ENCODE data around the gene AJAP1.

The AJAP1 gene

DNA sequence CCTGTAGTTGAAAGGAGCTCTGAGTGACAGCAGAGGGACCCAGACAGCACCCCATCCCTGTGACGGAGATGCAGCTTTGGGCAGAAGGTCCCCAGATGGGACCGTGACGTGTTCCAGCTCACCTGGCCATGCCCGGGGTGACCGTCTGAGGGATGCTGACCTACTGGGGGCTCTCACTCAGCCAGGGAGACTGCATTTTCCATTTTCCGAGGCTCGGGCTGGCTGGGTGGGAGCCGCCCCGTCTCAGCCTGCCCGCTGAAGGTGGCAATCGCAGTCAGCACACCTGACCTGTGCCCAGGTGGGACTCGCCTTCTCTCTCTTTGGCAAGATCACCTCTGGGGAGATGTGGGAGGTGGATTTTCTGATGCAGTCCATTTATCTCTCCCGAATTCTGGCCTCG lies 127.2 kb downstream of the AJAP1 start:
- no peak for DNase-seq

DNA sequence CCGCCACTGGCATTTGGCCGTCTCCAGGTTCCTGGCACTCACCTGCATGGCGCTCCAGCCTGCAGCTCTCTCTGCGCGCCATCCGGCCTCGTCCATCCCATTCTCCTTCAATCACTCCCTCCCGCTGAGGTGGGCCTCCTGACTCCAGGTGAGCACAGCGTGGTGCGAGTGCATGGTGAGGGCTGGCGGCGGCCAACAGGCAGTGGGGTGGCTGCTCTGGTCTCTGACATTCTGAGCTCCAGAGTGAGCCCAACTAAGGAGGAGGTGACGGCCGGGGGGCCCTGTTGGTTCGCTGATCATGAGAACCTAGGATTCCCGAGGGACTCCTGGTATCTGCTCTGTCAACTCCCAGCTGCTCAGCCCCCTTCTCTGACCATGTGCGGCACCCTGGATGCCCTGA lies 130.4 kb downstream of the AJAP1 start:
- no peak for DNase-seq

DNA sequence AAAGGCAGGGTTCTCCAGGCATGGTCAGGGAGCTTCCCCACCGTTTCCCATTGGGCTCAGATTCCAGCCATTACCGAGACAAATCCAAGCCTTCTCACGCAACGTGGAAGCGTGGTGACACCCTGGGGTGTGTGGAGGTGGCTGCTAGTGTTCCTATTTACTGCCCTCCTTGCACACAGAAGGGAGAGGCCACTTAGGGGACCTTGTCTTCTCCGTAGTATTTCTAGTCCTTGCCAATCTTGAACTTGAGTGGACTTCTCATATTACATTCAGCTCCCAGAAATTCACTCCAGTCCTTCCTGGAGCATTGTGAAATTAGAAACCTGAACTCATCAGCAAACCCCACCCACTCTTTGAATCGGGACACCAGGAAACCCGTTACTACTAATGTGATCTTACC lies 131.6 kb downstream of the AJAP1 start:
- DNase-seq = peak; percentile 26

DNA sequence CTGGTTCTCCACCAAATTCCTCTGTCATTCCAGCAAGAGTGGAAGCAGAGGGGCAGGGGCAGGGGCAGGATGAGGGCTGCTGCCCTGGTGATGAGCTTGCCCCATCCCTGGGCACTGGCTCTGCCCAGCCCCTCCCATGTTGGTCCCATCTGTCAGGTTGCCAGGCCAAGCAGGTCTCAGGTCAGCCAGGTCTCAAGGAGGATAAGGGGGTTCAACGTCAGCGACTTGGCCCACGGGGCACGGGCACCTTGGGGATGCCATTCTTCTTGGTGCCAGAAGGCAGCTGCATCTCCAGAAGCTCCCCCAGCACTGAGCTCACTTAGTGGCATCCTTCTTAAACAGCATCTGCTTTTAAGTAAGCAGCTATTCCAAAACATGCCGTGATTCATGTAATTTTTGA lies 133.1 kb downstream of the AJAP1 start:
- no peak for DNase-seq

DNA sequence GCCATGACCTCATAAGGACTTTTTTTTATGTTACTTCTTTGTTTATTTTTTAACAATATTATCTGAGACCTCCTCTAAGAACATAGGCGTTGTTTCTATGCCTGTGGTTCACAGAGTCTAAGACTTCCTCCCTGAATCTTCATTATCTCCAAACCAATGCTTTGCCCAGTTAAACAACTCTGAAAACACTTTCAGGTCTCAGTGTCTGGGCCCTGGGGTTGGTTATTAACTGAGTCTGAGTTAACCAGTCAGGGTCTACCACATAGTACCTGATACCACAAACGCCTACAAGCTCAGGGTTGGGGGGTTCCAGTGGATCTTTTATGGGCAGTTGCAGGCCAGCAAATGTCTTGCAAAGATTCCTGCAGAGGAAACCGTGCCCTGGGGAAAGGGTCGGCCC lies 138.2 kb downstream of the AJAP1 start:
- no peak for DNase-seq

- DNase-seq = no peak
Measured at GRCh38 chr1:4794020-4794780, 139.8 kb downstream of the AJAP1 start.

GRCh38 chr1:4796161-4797015 lies 142.0 kb downstream of the AJAP1 start:
- DNase-seq = no peak

DNA sequence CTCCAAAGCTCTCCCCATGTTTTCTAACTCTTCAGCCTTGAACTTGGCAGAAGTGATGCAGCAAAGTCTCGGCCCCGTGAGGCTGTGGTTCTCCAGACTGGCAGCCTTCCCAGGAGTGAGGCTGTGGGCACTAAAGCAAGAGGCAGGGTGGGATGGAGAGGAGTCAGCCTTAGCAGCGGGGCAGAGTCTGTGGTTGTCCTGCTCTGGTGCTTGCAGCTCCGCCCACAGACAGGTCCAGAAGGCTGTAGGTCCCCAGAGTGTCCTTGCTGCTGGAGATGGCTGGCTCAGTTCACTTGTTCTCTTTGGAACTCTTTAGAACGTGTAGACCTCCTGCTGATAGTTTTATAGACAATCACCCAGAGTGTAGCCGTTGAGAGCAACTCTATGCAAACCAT lies 142.6 kb downstream of the AJAP1 start:
- no peak for DNase-seq

GRCh38 chr1:4797429-4797828 lies 143.0 kb downstream of the AJAP1 start:
- DNase-seq = no peak

DNA sequence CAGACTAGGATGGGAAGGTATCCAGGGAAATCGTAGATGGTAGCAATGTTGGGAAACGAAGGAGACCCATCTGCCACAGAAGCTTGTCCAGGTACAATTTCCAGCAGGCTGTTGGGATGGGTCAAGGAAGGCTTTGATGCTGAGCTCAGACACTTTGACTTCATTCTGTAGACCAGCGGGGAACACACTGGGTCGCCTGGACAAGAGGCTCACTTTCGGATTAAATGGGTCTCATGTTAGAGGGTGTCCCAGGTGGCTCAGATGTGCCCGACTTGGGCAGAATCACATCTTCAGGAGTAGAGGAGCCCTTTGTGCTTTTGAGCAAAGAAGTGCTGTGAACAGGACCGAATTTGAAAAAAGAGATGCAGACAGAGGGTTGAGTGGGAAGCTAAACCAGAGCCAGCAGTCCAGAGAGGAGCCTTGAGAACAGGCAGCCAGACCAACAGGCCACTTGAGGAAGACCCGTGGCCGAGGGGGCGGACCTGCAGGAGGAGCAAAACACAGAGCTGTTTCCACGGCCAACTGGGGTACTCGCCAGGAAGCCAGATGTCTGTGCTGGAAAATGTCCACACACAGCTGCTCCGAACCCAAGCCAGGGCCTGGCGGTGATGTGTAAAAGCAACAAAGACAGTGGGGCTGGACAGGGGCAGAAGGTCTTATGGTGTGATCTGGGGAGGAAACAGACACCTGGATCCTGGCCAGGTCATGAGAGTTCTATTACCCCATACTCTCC lies 146.9 kb downstream of the AJAP1 start:
- DNase-seq = no peak

DNA sequence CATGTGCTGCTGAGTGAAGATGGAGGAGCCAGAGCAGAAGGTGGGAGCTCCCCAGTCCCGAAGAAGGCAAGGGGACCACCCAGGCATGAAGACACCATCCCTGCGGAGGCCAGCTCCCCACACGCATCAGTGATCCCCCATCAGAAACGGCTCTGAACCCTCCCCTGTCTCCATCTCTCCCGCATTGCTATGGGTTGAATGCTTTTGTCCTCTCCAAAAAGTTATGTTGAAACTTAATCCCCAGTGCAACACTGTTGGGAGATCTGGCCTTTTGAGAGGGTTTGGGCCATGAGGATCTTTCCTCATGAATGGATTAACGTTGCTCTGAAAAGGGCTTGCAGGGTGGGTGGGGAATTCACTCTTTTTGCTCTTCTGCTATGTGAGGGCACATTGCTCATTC lies 147.6 kb downstream of the AJAP1 start:
- no peak for DNase-seq

DNA sequence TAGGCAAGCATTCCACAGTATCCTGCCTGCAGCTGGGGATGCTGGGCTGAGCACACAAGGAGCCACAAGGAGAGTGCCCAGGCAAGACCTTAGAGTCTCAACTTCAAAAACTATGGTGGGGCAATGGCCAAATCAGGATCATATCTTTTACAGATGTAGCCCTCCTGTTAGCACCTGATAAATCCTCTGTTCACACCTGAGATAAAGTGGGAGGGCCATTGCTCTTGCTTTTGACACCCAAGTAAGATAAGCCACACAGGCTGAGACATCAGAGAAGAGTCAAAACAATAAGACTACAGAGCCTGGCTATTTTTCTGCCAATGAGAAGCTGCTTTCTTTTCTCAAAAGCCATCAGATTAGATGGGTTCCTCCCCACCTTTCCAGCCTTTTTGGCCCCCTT lies 148.9 kb downstream of the AJAP1 start:
- DNase-seq = no peak

- no peak for DNase-seq
Measured at GRCh38 chr1:4805987-4806386, 151.6 kb downstream of the AJAP1 start.

GRCh38 chr1:4820543-4820942 lies 166.1 kb downstream of the AJAP1 start:
- no peak for DNase-seq

GRCh38 chr1:4825800-4826450 lies 171.5 kb downstream of the AJAP1 start:
- no peak for DNase-seq

DNA sequence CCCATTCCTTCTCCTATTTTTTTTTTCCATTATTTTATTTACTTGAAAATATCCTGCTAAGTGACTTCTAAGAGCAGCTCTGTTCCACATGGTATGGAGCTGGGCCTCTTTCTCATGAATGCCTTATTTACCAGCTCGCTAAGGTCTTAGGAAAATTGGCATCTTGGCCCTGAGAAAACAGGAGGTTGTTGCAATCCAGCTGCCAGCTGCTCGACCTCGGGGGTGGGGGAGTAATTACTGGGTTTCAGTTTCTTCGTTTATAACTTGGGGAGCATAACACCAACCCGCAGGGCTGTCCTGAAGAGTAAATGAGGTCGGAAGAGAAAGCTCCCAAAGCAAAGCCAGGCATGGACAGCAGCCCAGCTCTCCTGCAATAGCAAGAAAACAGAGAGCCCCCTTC lies 176.3 kb downstream of the AJAP1 start:
- no peak for DNase-seq

- no peak for DNase-seq
Measured at GRCh38 chr1:4836574-4836973, 182.2 kb downstream of the AJAP1 start.

DNA sequence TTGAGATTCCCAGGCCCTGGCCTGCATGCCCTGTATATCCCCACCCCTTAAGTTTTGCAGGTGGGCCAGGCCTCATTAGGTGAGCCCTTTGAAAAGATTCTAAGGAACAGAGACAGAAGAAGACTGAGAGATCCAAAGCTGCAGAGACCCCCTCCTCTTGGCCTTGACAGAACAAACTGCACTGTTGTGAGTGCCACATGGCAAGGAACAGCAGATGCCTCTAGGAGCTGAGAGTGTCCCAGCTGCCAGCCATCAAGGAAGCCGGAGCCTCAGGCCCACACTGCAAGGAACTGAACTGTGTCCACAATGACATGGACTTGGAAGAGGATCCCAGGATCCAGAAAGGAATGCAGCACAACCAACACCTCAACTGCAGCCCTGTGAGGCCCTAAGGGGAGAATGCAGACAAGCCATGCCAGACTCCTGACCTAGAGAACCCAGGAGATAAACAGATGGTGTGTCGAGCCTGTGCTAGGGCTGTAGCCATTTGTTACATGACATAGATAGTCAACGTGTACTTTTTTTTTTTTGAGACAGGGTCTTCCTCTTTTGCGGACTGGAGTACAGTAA lies 182.7 kb downstream of the AJAP1 start:
- no peak for DNase-seq

DNA sequence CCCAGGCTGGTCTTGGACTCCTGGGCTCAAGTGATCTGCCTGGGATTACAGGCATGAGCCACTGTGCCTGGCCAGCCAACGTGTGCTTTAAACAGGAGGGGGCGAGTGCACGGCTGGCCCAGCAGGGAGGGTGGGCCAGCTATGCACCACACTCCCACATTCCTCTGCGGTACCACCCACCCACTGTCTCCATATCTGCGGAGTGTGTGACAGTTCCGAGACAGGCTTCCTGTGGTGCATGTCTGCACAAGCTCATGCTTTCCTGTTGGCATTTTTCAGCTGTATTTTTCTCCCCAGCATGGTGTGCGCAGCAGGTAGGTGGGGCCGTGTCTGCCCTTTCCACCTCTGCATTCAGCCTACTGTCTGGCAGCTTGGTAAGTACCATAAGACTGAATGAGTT lies 183.3 kb downstream of the AJAP1 start:
- DNase-seq = no peak

DNA sequence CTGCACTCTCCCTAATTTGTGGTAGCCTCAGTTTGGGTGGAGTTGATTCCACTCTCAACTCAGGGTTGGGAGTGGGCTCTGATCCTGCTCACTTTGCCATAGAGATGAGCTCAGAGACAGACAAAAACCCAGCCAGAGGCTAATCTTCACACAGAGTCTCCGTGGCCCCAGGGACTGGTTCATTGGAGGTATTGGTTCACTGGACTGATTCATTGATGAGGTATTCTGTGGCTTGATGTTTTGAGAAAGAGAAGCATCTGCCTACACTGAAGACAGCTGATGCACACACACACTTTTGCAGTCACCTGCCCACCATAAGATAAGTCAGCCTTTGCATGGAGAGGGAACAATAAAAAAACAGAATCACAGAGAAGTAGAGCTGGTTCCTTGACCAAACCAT lies 183.8 kb downstream of the AJAP1 start:
- no peak for DNase-seq
